Stimulated activated CD8-positive, alpha-beta memory T cell treated with anti-CD3 and anti-CD28 coated beads, Interleukin-4, amount 100 ng/mL, for 1 hour (primary cell): ENCODE data around the gene NLRP5.
"Not testable (repeated sequence)": the region's sequence is repeated elsewhere in the genome, so short reads cannot be mapped to it uniquely, and the experiment has no call there.

Experiments
- DNase-seq, 2 donors: peaks; one replicate each; pipeline ENCODE4 v3.0.0-alpha.2; 2020; ENCODE audit warnings: low read depth in 2 of 2, low spot score in 1 of 2

NLRP5 gene

GRCh38 chr19:55986487-55986886, at the start of gene NLRP5:
Gene NLRP5, plus strand, starts transcription at chr19:55986775.
- DNase-seq, result no peak

- DNase-seq, result no peak
Observed at GRCh38 chr19:55939206-55939605, 47.4 kb upstream of the NLRP5 start.

GRCh38 chr19:55940306-55940705, 46.3 kb upstream of the NLRP5 start:
- DNase-seq, result no peak

- no peak for DNase-seq
Observed at GRCh38 chr19:55947532-55947931, 39.0 kb upstream of the NLRP5 start, which contains the start of gene NLRP8. Gene NLRP8, plus strand, starts transcription at chr19:55947832.

- not testable (repeated sequence) for DNase-seq
Observed at GRCh38 chr19:55950566-55950965, 36.0 kb upstream of the NLRP5 start.

- no peak for DNase-seq
Observed at GRCh38 chr19:55956431-55956830, 30.1 kb upstream of the NLRP5 start.

- no peak for DNase-seq
Observed at GRCh38 chr19:55958356-55958755, 28.2 kb upstream of the NLRP5 start.

- DNase-seq, result no peak
Observed at GRCh38 chr19:55959996-55960675, 26.4 kb upstream of the NLRP5 start.

GRCh38 chr19:55962186-55962585, 24.4 kb upstream of the NLRP5 start:
- no peak for DNase-seq

- DNase-seq, result no peak
Observed at GRCh38 chr19:55973982-55974381, 12.6 kb upstream of the NLRP5 start.

GRCh38 chr19:55980415-55980814, 6.2 kb upstream of the NLRP5 start:
- DNase-seq, result no peak

- no peak for DNase-seq
Observed at GRCh38 chr19:55985254-55985653, 1.3 kb upstream of the NLRP5 start.

- DNase-seq, result no peak
Observed at GRCh38 chr19:55990831-55991230, 4.3 kb downstream of the NLRP5 start.

GRCh38 chr19:55993492-55993891, 6.9 kb downstream of the NLRP5 start:
- no peak for DNase-seq

- DNase-seq, result no peak
Observed at GRCh38 chr19:56014765-56015164, 28.2 kb downstream of the NLRP5 start.

GRCh38 chr19:56015756-56016155, 29.2 kb downstream of the NLRP5 start:
- DNase-seq, result no peak

- not testable (repeated sequence) for DNase-seq
Observed at GRCh38 chr19:56019325-56019724, 32.8 kb downstream of the NLRP5 start.

- not testable (repeated sequence) for DNase-seq
Observed at GRCh38 chr19:56020355-56020975, 33.9 kb downstream of the NLRP5 start.

GRCh38 chr19:56026769-56027168, 40.2 kb downstream of the NLRP5 start:
- no peak for DNase-seq

GRCh38 chr19:56053596-56053995, 67.0 kb downstream of the NLRP5 start:
- no peak for DNase-seq

- DNase-seq, result peak; percentile 30 to 40
Observed at GRCh38 chr19:56066152-56067023, 79.8 kb downstream of the NLRP5 start.

- DNase-seq, result no peak
Observed at GRCh38 chr19:56069642-56070041, 83.1 kb downstream of the NLRP5 start.
